ENCODE data around the gene ABCA4.

- TF ChIP-seq EZH2 (IDR thresholded peaks at IDR 0.05): no peak
- no peak for TF ChIP-seq POLR2AphosphoS5 (IDR thresholded peaks at IDR 0.05; ENCODE audit: borderline replicate concordance, low read depth, low read length)
- no peak for TF ChIP-seq FOXP2 (optimal IDR thresholded peaks at IDR 0.05; ENCODE audit: control extremely low read depth, extremely low read length, insufficient read depth)
These were observed 65.4 kb downstream of the ABCA4 start for GRCh38 chr1:94055459-94056122.

Measured in SK-N-MC (cell line).